Urothelium cell line (cell line): ENCODE data around the gene RXRA.

Experiments
- DNase-seq: peaks from one replicate; pipeline ENCODE4 v3.0.0; 2011; ENCODE audit warnings: low spot score, mixed read lengths
- FAIRE-seq: peaks from 2 replicates; lab custom pipeline; 2011; peaks lifted over from hg19 to GRCh38; lab: Jason Lieb, UNC

Gene RXRA

DNA sequence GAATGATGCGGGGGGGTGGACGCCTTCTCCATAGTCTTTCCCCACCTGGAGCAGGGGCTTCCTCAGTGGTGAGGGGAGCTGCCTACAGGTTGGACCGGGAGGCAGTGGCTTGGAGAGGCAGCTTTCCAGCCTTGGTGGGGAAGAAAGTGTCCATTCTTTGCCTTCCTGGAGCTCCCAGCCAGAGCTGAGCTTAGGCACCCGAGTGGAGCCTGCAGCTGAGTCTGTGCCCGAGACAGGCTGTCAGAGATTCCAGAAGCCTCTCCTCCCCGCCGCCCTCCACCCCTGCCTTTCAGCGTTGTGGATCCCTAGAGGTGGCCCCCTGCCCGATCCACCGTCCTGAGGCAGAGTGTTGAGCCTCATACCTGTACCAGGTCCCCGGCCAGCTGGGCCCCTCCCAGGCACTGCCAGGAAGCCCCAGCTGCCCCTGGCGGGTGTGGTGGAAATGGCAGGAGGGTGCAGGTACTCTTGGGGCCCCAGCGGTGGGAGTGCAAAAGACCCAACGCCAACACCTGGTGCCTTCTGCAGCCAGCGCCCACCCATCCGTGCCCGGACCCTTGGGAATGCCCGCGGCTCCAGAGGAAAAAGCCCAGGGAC is 112.0 kb downstream of the RXRA start:
- FAIRE-seq = no peak
- no peak for DNase-seq

DNA sequence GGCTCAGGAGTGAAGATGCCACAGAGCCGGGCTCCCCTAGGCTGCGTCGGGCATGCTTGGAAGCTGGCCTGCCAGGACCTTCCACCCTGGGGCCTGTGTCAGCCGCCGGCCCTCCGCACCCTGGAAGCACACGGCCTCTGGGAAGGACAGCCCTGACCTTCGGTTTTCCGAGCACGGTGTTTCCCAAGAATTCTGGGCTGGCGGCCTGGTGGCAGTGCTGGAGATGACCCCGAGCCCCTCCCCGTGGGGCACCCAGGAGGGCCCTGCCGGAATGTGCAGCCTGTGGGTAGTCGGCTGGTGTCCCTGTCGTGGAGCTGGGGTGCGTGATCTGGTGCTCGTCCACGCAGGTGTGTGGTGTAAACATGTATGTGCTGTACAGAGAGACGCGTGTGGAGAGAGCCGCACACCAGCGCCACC is 113.1 kb downstream of the RXRA start:
- FAIRE-seq (no peak), DNase-seq (no peak)

DNA sequence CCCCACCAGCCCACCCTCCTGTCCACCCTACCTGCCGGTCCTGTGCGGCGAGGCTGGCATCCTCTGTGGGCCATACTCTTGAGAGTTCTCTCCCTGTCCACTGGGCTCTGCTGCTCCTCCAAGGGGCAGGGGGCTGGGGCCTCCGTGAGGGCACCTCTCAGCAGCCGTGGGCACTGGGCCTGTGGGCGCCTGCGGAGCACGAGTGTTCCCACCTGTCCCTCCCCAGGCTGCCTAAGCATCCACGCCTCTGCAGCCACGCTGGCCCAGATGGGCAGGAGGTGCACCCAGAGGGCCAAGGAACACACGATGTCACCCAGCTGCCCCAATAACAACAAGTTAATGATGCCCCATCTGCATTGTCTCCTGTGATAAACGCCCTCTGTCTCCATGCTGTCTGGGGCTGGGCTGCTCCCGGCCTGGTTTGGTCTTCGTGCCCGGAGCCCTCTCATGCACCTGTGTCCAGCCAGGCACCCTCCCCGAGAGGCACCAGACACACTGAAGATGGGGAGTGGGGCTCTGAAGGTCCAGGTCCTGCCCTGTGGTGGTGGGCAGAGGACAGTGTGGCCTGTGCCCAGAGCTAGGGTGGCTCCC is 114.5 kb downstream of the RXRA start:
- DNase-seq (no peak), FAIRE-seq (no peak)

DNA sequence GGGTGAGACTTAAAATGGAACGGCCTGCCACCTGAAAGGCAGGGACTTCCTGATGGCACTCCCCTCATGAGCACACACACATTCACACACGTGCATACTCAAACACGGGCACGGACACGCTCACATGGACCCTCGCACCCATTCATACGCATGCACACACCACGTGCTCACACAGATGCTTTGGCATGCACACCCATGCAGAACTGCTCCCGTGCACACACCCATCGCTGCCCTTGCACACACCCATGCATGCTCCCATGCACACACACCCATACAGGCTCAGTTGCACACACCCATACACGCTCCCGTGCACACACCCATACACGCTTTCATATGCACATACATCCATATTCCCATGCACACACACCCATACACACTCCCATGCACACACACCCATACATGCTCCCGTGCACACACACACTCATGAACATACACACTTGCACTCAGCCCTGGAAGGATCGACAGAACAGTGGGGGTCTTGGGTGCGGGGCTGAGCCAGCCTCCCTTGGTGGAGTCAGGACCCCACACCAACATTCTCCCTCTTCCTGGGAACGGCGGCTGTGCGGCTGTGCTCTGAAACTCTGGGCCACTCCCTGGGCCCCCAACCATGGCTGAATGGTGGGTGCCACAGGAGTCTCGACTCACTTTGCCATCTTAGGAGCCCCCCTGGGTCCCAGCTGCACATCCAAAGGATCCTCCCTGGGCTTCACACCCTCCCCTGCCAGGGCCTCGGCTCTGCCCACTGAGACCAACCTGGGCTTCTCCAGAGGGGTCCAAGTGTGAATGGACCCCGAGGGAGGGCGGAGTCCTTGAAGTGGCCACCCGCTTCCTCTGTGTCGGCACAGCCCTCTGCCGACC is 115.2 kb downstream of the RXRA start:
- FAIRE-seq = peak; percentile 85
- no peak for DNase-seq

DNA sequence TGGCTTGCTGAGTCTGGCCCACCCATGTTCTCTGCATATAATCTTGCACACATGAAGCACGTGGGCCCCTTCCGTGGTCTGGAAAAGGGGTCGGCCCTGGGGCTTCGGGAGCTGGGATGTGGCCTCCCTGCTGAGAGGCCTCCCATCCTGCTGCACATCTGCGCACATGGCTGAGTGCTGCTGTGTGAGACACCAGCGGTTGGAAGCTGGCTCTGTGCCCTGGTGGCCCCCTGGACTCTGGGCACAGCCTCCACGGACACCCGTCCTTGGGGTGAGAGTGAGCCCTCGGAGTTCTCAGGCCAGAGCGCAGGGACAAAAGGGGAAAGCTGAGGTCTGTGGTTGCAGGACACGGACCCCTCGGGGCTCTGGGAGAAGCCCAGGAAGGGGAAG is 115.8 kb downstream of the RXRA start:
- FAIRE-seq (no peak), DNase-seq (no peak)

DNA sequence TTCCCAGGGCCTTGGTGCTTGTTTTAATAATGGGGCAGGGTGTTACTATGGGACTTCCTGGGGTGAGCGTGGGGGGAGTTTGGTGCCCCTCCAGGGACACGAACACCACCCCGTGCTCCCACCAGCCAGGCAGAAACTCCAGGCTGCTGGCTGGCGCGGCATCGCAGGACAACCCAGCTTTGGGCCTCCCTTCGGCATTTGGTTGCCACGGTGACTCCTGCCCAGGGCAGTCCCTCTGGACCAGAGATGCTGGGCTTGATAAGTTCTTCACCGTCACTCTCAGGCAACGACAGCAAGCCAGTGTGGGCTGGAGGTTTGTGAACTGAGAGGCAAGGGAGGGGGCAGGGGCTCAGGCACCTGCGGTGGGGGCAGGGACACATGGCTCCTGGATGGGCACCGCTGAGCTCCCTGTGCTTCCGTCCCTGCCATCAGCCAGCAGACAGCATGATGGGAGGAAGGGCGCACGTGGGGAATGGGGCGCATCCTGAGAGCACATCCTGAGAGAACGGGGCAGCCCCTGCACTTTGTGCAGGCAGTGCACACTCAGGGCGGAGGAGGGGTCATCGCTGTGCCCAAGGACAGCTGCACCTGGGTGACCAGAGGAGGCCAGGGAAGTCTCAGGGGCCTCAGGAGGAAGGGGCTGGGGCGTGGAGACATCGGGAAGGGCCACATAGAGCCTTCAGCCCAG is 116.4 kb downstream of the RXRA start:
- DNase-seq (no peak), FAIRE-seq (no peak)

DNA sequence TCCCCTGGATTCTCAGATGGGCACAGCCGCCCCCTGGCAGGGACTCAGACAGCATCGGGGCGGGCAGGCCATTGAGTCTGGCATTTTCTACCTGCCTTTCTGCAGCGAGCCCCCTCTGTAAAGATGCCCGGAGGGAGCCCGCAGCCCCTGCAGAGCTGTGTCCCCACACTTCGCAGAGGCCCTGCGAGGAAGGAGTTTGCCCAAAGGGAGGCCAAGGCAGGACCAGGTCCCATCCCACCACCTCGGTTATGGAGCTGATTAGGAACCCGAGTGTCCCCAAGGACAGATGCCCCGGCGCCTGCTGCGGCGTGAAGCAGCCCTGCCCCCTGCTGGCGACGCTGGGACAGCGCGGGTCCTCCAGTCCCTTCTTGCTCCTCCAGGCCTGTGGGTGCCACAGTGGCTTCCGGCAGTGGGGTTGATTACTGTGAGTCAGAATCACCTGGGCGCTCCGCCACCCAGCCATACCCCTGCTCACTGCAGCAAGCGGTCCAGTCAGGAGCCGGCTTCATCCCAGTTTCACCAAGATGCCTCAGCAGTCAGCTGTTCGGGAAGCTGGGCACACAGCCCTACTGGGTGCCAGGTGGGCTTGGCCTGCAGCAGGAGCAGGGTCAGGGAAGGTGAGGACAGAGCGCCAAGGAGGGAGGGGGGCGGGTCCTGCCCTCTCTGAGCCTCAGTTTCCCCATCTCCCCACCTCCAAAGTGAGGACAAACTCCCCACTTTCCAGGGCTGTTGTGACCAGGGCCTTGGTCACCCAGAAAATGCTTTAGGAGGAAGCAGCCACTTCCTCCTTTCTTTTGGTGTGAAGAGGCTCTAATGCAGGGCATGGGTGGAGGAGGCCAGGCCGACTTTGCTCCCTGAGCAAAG is 117.2 kb downstream of the RXRA start:
- DNase-seq (peak; percentile 95), FAIRE-seq (peak; percentile 89)

DNA sequence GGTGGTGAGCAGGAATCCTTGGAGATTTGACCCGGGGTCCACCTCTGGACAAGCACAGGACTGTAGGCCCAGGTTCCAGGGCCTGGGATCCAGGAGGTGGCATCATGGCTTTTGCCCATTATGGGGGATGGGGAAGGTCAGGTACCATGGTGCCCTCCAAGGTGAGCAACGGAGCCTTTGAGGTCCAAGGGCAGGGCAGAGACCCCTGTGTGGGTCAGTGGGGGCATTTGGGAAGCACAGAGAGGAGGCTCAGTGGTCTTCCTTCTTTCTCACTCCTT is 117.7 kb downstream of the RXRA start:
- FAIRE-seq (no peak), DNase-seq (no peak)

DNA sequence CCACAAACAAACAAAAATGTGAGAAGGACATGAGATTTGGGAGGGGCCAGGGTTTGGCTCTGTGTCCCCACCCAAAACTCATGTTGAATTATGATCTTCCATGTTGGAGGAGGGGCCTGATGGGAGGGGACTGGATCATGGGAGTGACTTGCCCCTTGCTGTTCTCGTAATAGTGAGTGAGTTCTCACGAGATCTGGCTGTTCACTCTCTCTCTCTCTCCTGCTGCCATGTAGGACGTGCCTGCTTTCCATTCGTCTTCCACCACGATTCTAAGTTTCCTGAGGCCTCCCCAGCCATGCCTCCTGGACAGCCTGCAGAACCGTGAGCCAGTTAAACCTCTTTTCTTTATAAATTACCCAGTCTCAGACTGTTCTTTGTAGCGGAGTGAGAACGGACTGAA is 118.7 kb downstream of the RXRA start:
- FAIRE-seq (no peak), DNase-seq (no peak)

DNA sequence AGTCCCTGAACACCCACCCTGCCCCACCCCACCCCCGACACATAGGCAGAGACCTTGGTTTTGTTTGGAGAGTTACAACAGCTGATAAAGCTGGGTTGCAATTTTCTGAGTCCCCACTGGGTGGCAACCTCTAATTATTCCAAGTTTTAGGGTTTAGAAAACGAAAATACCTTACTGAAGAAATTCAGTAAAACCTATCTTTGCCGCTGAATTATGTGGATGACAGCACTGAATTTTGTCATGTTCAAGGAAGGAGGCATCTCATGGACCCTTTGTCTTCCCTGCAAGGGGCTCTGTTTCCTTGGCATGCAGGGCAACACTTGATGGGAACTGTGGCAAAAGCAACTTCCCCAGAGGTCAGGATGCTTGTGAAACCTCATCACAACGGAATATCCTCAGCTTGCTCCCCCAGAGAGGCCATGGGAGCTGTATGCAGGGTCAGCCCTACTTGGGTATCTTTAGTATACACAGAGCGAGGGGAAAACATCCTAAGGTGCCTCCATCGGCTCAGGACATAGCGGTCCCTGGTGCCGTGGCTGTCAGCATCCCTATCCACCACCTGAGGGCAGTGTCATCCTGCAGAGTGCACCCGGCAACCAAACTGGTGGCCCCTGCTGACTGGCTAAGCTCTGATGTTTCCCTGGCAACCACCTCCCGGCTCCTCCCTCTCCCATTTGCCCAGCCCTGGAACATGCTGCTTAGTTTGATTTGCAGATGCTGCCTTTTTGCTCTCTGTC is 123.1 kb downstream of the RXRA start:
- FAIRE-seq (peak; percentile 61), DNase-seq (peak; percentile 92)

DNA sequence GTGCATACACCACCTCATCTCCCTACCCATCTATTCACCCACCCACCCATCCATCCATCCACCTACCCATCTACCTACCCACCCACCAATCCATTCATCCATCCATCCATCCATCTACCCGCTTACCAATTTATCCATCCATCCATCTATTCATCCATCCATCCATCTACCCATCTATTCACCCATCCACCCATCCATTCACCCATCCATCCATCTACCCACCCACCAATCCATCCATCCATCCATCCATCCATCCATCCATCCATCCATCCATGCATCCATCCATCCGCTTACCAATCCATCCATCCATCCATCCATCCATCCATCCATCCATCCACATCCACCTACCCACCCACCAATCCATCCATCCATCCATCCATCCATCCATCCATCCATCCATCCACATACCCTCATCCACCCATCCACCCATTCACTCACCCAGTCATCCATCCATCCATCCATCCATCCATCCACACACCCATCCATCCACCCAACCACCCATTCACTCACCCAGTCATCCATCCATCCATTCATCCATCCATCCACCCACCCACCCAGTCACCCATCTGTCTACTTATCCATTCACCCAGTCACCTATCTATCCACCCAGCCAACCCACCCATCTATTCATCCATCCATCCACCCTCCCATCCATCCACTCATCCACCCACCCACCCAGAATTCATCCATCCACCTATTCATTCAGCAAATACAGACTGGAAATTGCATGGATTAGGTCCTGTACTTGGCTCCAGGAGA is 125.6 kb downstream of the RXRA start:
- FAIRE-seq (no peak), DNase-seq (no peak)

DNA sequence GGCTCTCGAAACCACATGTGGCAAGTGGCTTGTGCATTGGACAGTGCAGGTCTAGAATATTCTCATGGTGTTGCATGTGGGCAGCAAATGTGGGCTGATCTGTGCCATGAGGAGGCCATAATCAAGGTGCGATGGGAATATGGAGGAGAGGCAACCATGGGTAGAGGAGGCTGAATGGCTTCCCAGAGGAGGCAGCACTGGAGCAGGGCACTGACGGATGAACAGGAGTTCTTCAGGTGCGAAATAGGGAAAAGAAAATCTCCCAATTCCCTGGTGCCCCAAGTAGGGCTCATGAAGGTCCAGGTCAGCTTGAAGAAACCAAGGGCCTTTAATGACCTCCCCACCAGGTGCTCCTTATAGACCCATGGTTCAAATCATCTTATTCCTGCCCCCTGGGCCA is 126.5 kb downstream of the RXRA start:
- DNase-seq (no peak), FAIRE-seq (no peak)

DNA sequence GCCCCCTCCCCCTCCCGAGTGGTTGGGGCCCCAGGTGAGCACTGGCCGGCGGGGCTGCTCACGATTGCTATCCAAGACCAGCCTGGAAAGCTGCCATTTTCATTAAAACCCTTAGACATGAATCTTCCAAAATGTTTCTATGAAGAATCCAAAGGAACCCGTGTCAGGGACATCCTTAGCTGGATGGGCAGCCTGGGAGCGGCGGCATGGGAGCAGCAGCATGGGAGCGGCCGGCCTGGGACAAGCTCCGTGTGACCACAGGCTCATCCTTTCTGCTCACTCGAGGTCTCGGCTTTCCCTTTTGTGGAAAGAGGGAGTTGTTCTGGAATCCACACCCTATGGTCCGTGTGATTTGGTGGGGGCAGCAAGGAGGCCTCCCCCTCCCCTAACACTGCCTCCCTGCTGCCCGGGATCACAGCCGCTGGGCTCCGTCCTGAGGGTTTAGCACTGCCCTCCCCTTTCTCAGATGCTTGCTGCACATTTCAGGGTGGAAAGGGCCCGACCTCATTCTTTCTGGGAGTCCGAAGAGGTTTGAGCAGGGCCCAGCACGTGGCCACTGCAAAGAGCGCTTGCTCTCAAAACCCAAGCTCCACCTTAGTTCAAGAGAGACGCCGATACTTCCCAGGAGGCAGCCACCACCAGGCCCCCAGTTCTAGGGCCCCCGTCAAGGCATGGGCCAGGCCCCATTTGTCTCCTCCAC is 127.7 kb downstream of the RXRA start:
- FAIRE-seq (no peak), DNase-seq (no peak)

DNA sequence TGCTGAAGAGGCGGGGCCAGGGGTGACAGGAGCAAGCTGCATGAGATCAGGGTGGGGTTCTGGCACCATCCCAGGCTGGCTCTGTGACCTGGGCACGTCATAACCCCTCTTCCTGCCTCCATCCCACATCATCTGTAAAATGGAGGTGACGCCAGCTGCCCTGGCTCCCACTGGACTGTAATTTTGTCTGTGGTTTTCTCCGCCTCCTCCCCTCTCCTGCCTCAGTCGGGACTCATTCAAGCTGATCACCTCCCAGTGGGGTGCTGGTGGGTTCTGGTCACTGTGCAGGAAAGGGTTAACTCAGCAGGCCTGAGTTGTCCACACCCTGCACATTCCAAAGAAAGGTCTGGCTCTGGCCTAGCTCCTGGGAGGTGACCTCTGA is 128.2 kb downstream of the RXRA start:
- DNase-seq = no peak
- no peak for FAIRE-seq

DNA sequence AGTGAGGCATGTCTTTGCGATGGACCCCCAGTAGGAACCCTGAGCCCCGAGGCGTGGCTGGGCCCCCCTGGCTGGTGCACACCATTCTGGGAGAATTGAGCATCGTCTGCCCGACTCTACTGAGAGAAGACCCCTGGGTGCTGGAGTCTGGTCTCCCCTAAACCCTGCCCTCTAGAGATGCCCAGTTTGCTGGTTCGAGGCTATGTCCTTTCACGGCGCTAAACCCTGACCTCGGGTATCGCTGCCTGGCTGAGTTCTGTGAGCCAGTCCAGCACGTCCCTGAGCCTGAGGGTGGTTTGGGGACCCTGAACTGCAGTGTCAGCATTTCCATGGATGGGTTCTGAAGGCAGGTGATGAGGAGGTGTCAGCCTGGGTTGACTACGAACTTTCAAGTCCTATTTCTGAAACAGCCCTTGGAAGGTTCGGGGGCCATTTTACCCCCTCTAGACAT is 128.8 kb downstream of the RXRA start:
- FAIRE-seq (no peak), DNase-seq (no peak)

DNA sequence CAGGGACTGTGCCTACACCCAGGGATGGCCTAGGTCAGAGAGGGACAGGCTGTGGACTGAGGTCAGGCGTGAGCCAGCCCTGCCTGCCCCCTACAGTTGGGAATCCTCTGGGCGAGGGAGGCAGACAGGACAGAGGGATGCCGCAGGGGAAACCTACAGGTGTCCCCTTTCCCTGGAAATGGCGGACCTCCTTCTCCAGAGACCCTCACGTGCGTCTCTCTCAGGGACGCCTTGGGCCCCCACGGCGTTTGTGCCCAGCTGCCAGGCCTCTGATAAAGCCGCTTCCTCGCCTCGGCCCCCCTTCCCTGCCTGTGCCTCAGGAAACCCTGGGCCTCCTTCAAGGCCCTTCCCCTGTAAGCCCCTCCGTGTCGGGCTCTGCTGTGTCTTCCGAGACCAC is 129.3 kb downstream of the RXRA start:
- DNase-seq (no peak), FAIRE-seq (no peak)

DNA sequence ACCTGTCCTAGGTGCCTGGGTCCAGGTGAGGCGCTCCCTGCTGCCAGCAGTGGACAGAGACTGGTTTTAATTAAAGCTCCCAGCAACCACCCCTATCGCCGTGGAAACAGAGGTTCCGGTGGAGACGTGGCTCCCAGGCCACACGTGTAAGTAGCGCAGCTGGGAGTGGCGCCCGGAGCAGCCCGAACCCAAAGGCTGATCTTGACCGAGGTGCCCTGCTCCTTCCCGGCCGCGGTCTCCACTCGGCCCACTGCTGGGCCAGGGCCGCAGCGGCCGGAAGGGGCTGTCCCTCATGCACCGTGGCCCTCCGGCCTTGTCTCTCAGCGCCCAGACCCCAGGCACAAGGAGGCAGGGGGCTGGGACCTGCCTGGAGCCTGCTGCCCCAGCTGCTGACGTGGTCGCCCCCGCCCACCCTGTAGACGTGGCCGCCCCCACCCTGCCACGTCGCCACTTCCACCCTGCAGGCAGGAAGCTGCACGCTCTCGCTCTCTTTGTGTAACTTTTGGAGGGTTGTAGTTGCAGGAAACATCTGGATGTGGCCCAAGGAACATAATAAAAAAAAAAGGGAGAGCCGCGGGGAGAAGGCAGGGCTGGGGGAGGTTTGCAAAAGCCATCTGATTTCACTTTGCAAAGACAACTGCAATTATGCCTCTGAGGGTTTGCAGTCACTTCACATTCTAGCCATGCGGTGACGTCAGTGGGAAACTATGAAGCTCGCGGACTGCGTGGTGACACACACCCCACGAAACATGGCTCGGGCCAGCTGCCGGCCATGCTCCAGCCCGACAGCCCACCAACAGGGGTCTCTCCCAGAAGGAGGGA is 129.9 kb downstream of the RXRA start:
- peak; percentile 82 for FAIRE-seq
- DNase-seq = peak; percentile 83

DNA sequence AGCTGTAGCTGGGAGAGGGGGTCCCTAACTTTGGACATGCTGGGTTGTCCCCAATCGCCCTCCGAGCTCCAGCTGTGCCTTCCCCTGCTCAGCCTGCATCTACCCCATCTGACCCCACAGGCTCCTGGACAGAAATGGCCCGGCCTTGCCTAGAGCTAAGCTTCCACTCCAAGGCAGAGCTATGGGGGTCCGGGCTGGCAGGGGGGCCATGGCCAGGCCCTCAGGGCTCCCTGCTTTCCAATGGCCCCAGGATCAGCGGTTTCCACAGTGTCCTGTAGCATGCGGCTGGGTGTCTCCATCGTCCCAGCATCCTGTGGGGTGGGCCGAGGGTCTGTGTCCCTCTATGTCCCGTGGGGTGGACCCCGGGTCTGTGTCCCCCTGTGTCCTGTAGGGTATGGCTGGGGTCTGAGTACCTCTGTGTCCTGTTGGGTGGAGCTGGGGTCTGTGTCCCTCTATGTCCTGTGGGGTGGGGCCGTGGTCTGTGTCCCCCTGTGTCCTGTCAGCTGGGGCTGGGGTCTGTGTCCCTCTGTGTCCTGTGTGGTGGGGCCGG is 130.6 kb downstream of the RXRA start:
- DNase-seq (no peak), FAIRE-seq (peak; percentile 84)
